Astrocyte of the hippocampus (primary cell): ENCODE measurements around the gene RRP1B.
"Not testable (repeated sequence)": the region's sequence is repeated elsewhere in the genome, so short reads cannot be mapped to it uniquely, and the experiment has no call there.

Source experiments
- DNase-seq: peaks from one replicate; pipeline ENCODE4 v3.0.0; 2011; ENCODE audit warnings: low read depth, low spot score

RRP1B gene

GRCh38 chr21:43659136-43660000 is at the start of gene RRP1B, which contains the start of gene HSF2BP:
Gene RRP1B, plus strand, starts transcription at chr21:43659560. Its CDS starts 105 bp downstream, at chr21:43659665.
Gene HSF2BP, minus strand, starts transcription at chr21:43659488. Its CDS starts 1,392 bp downstream, at chr21:43658096.
- peak; percentile 96 for DNase-seq

GRCh38 chr21:43611598-43612369 is 47.6 kb upstream of the RRP1B start:
- DNase-seq = peak; percentile 80

GRCh38 chr21:43613755-43614638 is 45.4 kb upstream of the RRP1B start:
- no peak for DNase-seq

- no peak for DNase-seq
These were observed 44.5 kb upstream of the RRP1B start for GRCh38 chr21:43614839-43615238.

- DNase-seq = not testable (repeated sequence)
These were observed 42.5 kb upstream of the RRP1B start for GRCh38 chr21:43616861-43617260.

GRCh38 chr21:43618940-43619339 is 40.4 kb upstream of the RRP1B start:
- no peak for DNase-seq

- no peak for DNase-seq
These were observed 40.0 kb upstream of the RRP1B start for GRCh38 chr21:43619344-43619743.

- DNase-seq = no peak
These were observed 39.5 kb upstream of the RRP1B start for GRCh38 chr21:43619856-43620255.

- no peak for DNase-seq
These were observed 36.6 kb upstream of the RRP1B start for GRCh38 chr21:43622796-43623195.

- DNase-seq = no peak
These were observed 35.8 kb upstream of the RRP1B start for GRCh38 chr21:43623588-43623987.

- DNase-seq = no peak
These were observed 35.0 kb upstream of the RRP1B start for GRCh38 chr21:43624339-43624738.

GRCh38 chr21:43626390-43626789 is 33.0 kb upstream of the RRP1B start:
- no peak for DNase-seq

GRCh38 chr21:43627527-43627926 is 31.8 kb upstream of the RRP1B start:
- no peak for DNase-seq

GRCh38 chr21:43631411-43632107 is 27.8 kb upstream of the RRP1B start:
- no peak for DNase-seq

GRCh38 chr21:43632373-43632905 is 26.9 kb upstream of the RRP1B start:
- DNase-seq = no peak

GRCh38 chr21:43634618-43635017 is 24.7 kb upstream of the RRP1B start:
- peak; percentile 50 for DNase-seq

GRCh38 chr21:43635436-43635835 is 23.9 kb upstream of the RRP1B start:
- DNase-seq = no peak

GRCh38 chr21:43637530-43638158 is 21.7 kb upstream of the RRP1B start:
- DNase-seq = no peak

- no peak for DNase-seq
These were observed 19.6 kb upstream of the RRP1B start for GRCh38 chr21:43639470-43640353.
